Transverse colon (tissue), 4 donors: ENCODE measurements around the gene PRR3. TPM values are rescaled to one million over a fixed set of nuclear protein-coding genes. Genes with fewer than 3 reads are reported as not detected.

Experiments
- DNase-seq: peaks from one replicate; pipeline ENCODE4 v3.0.0-alpha.2; 2019
- H3K27ac ChIP-seq, 4 donors: fragments of 200-600 bp; sonication (generic); 2 replicates each; pipeline ENCODE4 v1.5.1; 2016 to 2018; ENCODE audit warnings: inconsistent platforms in 4 of 4
- H3K27me3 ChIP-seq: fragments of 200-600 bp; sonication (generic); 2 replicates; pipeline ENCODE4 v1.5.1; 2017; ENCODE audit warnings: inconsistent platforms
- H3K36me3 ChIP-seq, 4 donors: fragments of 200-600 bp; sonication (generic); 2 replicates each; pipeline ENCODE4 v1.5.1; 2017 to 2019; ENCODE audit warnings: inconsistent platforms in 4 of 4
- H3K4me1 ChIP-seq, 4 donors: fragments of 200-600 bp; sonication (generic); 2 replicates each; pipeline ENCODE4 v1.5.1; 2017 to 2020; ENCODE audit warnings: inconsistent platforms in 4 of 4
- H3K4me3 ChIP-seq, 4 donors: fragments of 200-600 bp; sonication (generic); 1 replicate in 1 of 4; 2 replicates in 3 of 4; pipeline versions ENCODE4 v1.5.1 to v1.6.1; 2017 to 2019; ENCODE audit warnings: inconsistent platforms in 4 of 4
- H3K9me3 ChIP-seq, 2 donors: fragments of 200-600 bp; sonication (generic); 2 replicates each; pipeline ENCODE4 v1.5.1; 2017 to 2019; ENCODE audit warnings: inconsistent platforms in 2 of 2
- EP300 ChIP-seq: sonication (generic); formaldehyde crosslinking; IDR thresholded peaks from one replicate; pipeline ENCODE4 v1.6.1; 2017; ENCODE audit warnings: antibody characterized with exemption, low read depth
- POLR2A ChIP-seq: fragments of 450-650 bp; IDR thresholded peaks from one replicate; pipeline ENCODE4 v1.6.1; 2016; ENCODE audit warnings: antibody characterized with exemption, mild to moderate bottlenecking, moderate library complexity
- POLR2AphosphoS5 ChIP-seq, 3 donors: sonication (generic); formaldehyde crosslinking; IDR thresholded peaks; one replicate each; pipeline ENCODE4 v1.6.1; 2016; ENCODE audit warnings: antibody characterized with exemption in 3 of 3
- WGBS, 2 donors: methylation state at CpG; one replicate each; pipeline ENCODE4 v1.1.5; 2018; ENCODE audit warnings: low coverage in 1 of 2; 5-methylcytosine and 5-hydroxymethylcytosine counted together
- in situ Hi-C, 4 donors: fragments of 200-750 bp; cut with MboI; loops; one replicate each; pipeline versions ENCODE4 v1.15.0 to v1.15.1; 2017; ENCODE audit warnings: low sequenced_read_pairs in 3 of 4, low pct_ligation_motif_present in 1 of 4, low pct_unique_long_range_greater_than_20kb in 1 of 4
- intact Hi-C: fragments of 100-400 bp; cut with DNase I; formaldehyde crosslinking; loops from one replicate; pipeline ENCODE4 v1.15.1; 2023; ENCODE audit warnings: low total_unique reads
- total RNA-seq, 4 donors: library from RNA; depleted of rRNA; stranded (reverse); fragments of >200 nt; gene quantifications; one replicate each; pipeline ENCODE4 v1.1.0, GENCODE V29; 2016
- TF ChIP-seq, protein P1 (sequence below), 5 experiments: fragments of 200-600 bp in 3 of 5; fragments of 450-650 bp in 2 of 5; sonication (generic) in 3 of 5; IDR thresholded peaks; 1 replicate in 2 of 5; 2 replicates in 3 of 5; pipeline ENCODE4 v1.5.1; 2016 to 2017; ENCODE audit warnings: antibody characterized with exemption in 5 of 5, inconsistent platforms in 3 of 5, mild to moderate bottlenecking in 2 of 5, moderate library complexity in 1 of 5

Gene PRR3
- total RNA-seq, 4 donors from 2014 or later: 2.2 to 10.1 (median 5.0) TPM

DNA sequence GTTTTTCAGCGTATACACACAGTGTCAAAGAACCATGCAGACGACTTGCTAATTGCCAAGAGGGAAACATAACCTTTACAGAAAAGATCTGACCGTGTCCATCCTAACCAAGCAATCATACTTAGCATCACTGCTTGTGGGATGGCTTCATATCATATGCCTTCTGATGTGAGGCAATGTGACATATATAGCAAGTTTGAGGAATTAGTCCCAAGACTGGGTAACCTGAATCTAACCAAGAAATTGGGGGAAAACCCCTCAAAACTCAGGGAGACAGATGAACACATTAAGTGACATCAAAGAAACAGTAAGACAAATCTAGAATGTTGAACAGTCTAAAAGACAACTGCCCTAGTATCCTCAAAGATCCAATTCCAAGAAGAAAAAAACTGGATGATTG lies 19.2 kb upstream of the PRR3 start:
- H3K27me3 ChIP-seq: no peaks in the 10 kb centered on the region
- in situ Hi-C loops (loop anchor here in 2 of 4 donors (5.0 kb wide), 1 partner anchor 56 kb away; no protein-coding TSS in a partner anchor), intact Hi-C loops (no loop called here)
- no peak for TF ChIP-seq POLR2AphosphoS5 (IDR thresholded peaks at IDR 0.05)
- TF ChIP-seq, protein P1, sequence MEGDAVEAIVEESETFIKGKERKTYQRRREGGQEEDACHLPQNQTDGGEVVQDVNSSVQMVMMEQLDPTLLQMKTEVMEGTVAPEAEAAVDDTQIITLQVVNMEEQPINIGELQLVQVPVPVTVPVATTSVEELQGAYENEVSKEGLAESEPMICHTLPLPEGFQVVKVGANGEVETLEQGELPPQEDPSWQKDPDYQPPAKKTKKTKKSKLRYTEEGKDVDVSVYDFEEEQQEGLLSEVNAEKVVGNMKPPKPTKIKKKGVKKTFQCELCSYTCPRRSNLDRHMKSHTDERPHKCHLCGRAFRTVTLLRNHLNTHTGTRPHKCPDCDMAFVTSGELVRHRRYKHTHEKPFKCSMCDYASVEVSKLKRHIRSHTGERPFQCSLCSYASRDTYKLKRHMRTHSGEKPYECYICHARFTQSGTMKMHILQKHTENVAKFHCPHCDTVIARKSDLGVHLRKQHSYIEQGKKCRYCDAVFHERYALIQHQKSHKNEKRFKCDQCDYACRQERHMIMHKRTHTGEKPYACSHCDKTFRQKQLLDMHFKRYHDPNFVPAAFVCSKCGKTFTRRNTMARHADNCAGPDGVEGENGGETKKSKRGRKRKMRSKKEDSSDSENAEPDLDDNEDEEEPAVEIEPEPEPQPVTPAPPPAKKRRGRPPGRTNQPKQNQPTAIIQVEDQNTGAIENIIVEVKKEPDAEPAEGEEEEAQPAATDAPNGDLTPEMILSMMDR (IDR thresholded peaks at IDR 0.05): no peak
- no peak for TF ChIP-seq EP300
- TF ChIP-seq POLR2A: no peak
- no peaks in the 10 kb centered on the region for H3K36me3 ChIP-seq
- DNase-seq: no peak
- no peak overlapping the region for H3K4me3 ChIP-seq
- H3K9me3 ChIP-seq: no peaks in the 10 kb centered on the region
- WGBS, 2 donors: 68 to 91% methylated on average over 3 of the region's 3 CpGs
- H3K27ac ChIP-seq: no peak overlapping the region
- H3K4me1 ChIP-seq: peaks cover 0 to 8% (median 6%) of the 10 kb centered on the region in 4 donors

DNA sequence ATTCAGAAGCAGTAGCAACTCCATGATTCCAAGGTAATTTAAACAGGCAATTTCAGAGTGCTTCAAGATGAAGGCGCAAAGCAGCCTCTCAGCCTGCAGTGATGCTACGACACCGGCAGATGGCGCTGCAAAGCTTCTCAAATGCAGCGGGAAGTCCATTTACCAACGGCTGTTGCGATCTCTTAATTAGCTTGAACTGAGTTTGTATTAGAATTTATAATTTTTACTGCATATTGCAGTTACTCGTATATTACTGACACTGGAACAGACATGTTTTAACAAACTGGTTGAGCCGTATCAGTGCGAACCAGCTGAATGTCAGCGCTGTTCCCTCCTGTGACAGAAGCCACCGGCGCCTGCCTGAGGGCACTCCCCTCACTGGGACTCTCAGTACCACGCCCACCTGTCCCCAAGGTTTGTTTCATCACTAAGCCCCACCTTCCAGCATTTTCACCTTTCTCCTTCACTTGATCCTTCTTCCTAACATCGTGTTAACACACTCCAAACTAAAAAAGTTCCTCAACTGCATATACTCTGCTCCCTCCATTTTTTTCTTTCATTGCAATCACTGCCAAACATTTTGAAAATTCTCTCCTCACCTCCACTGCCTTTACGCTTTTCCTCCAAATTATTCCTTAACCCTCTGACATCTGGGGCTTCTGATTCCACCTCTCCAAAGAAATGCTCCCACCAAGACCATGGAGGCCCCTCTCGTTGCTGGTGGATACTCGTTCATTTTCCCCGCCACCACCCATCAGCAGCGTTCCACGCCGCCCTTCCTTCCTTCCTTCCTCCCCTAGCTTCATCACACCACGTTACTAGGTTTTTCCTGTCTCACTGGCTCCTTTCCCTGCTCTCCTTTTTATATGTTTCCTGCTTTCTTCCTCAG lies 15.3 kb upstream of the PRR3 start:
- in situ Hi-C loops (no loop called here), intact Hi-C loops (no loop called here)
- H3K27ac ChIP-seq: peak overlapping the region in 3 of 4 donors; percentile 27 to 35 (median 34)
- DNase-seq: peak; percentile 82
- H3K4me3 ChIP-seq: peak overlapping the region in 3 of 4 donors; percentile 10 to 38 (median 22)
- TF ChIP-seq EP300: no peak
- TF ChIP-seq POLR2AphosphoS5 (IDR thresholded peaks at IDR 0.05): peak in 1 of 3 donors; percentile 27
- TF ChIP-seq, protein P1 (IDR thresholded peaks at IDR 0.05): peak; percentile 94 to 98 (median 97)
- no peaks in the 10 kb centered on the region for H3K9me3 ChIP-seq
- peaks cover 0 to 6% (median 1%) of the 10 kb centered on the region in 4 donors for H3K36me3 ChIP-seq
- H3K27me3 ChIP-seq: no peaks in the 10 kb centered on the region
- H3K4me1 ChIP-seq: peaks cover 0 to 10% (median 6%) of the 10 kb centered on the region in 4 donors
- WGBS, 2 donors: 12 to 16% methylated on average over 18 to 23 of the region's 23 CpGs

DNA sequence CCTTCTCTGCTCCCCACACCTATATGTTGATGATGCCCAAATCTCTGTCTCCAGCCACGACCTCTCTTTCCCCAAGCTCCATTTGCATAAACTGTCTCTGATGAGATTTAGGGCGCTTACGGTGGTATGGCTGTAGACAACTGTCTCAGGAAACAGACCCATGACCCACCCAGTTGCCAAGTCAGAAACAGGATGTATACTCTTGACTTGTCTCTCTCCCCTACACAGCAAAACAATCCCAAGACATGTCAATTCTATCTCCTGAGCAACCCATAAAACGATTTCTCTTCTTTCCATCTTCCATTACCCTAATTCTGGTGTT lies 14.7 kb upstream of the PRR3 start:
- H3K36me3 ChIP-seq: peaks cover 0 to 12% (median 4%) of the 10 kb centered on the region in 4 donors
- peaks cover 0 to 10% (median 6%) of the 10 kb centered on the region in 4 donors for H3K4me1 ChIP-seq
- intact Hi-C loops: no loop called here
- WGBS, 2 donors: 8 to 15% methylated on average over 4 of the region's 4 CpGs
- H3K27me3 ChIP-seq: no peaks in the 10 kb centered on the region
- in situ Hi-C loops: no loop called here
- TF ChIP-seq, protein P1 (IDR thresholded peaks at IDR 0.05): no peak
- no peak for TF ChIP-seq EP300
- TF ChIP-seq POLR2AphosphoS5 (IDR thresholded peaks at IDR 0.05): no peak
- no peak for TF ChIP-seq POLR2A
- H3K27ac ChIP-seq: peak overlapping the region in 3 of 4 donors; percentile 4 to 35 (median 5)
- peak overlapping the region in 1 of 4 donors; percentile 38 for H3K4me3 ChIP-seq
- no peaks in the 10 kb centered on the region for H3K9me3 ChIP-seq
- DNase-seq: no peak

DNA sequence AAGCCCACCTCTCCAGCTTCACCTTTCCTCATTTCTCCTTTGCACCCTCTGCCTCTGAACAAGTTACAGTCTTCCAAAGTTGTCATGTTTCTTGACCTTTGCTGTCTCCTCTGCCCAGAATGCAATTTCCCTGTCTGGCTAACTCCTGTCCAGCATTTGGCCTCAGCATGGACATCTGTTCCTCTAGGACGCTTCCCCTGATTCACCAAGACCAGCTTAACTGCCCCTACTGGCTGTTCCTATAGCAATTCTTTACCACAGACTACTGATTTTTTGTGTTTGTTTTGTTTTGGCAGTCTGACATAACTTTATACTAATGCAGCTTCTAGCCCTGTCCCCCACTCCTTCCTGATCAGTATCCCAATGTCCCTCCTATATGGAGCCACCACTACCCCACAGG lies 14.2 kb upstream of the PRR3 start:
- intact Hi-C loops: no loop called here
- in situ Hi-C loops: no loop called here
- H3K27ac ChIP-seq: peak overlapping the region in 1 of 4 donors; percentile 5

More for the DNA sequence above, 14.2 kb upstream of the PRR3 start:
- Histone ChIP-seq H3K27me3 (no peaks in the 10 kb centered on the region), H3K36me3 (peaks cover 0 to 12% (median 4%) of the 10 kb centered on the region in 4 donors), H3K4me3 (no peak overlapping the region), H3K4me1 (peaks cover 0 to 10% (median 6%) of the 10 kb centered on the region in 4 donors), H3K9me3 (no peaks in the 10 kb centered on the region)
- DNase-seq: no peak
- TF ChIP-seq EP300: no peak
- no peak for TF ChIP-seq POLR2A
- TF ChIP-seq POLR2AphosphoS5 (IDR thresholded peaks at IDR 0.05): no peak
- TF ChIP-seq, protein P1 (IDR thresholded peaks at IDR 0.05): no peak
- WGBS, 2 donors: 83 to 100% methylated on average over 1 of the region's 1 CpG
